ENCODE data around the gene ASH1L.
"Not testable (repeated sequence)": the region's sequence is repeated elsewhere in the genome, so short reads cannot be mapped to it uniquely, and the experiment has no call there.

DNA sequence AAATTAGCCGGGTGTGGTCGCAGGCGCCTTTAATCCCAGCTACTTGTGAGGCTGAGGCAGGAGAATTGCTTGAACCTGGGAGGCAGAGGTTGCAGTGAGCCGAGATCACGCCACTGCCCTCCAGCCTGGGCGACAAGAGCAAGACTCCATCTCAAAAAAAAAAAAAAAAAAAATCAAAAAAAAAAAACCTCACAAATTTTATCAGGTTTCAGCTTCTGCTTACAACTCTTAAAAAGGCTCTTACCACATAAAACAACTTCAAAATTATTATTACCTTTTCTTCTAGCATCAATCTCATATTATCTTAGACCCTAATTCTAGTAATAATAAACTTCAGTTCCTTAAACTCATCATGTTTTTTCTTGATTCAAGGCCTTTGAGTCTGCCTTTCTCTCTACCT, 120.2 kb downstream of the ASH1L start:
- not testable (repeated sequence) for TF ChIP-seq YY1 (IDR thresholded peaks at IDR 0.05; ENCODE audit: insufficient read depth, insufficient read length); SUZ12 (IDR thresholded peaks at IDR 0.05; ENCODE audit: extremely low read depth, insufficient read depth, insufficient read length); ZNF274 (IDR thresholded peaks at IDR 0.05; ENCODE audit: low read depth, low read length)
